GM18498 (cell line): Measurements from ENCODE around the gene CDH23.

Experiments
- ATAC-seq: cut with Tn5 transposase; IDR thresholded peaks from one replicate; pipeline ENCODE4 v1.9.1; 2021; ENCODE audit warnings: mild to moderate bottlenecking, moderate library complexity; ENCODE audit not compliant: unreplicated experiment

Gene CDH23

GRCh38 chr10:71531485-71532446 lies 135.0 kb downstream of the CDH23 start:
- no peak for ATAC-seq

DNA sequence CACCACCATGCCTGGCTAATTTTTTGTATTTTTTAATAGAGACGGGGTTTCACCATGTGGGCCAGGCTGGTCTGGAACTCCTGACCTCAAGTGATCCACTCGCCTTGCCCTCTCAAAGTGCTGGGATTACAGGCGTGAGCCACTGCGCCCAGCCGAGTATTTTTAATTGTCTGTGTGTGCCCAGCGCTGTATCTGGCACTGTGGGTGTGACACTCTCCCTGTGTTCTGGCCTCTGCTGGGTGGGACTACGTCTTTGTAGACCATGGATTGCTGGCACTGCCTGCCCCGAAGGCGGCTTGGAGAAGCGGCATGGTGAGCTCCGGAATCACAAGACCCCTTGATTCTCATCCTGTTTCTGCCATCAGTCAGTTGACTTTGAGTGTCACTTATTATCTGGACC lies 136.2 kb downstream of the CDH23 start:
- no peak for ATAC-seq

DNA sequence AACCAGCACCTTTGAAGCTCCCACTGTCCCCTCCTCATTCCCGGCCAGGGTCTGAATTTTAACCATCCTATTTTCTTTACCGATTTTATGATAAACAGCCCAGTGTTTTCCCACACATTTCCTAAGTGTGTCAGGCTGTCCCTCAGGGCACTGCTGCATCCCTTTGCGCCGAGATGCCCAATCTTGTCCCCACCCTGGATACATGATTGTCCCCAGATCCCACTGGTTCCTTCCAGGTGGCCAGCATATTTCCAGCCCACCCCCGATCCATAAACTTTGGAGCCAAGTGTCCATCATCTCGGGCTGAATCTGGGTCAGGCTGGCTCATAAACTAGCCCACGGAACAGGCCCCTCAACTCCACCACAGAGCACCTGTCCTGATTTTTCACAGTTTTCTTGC lies 137.2 kb downstream of the CDH23 start:
- ATAC-seq: no peak

- ATAC-seq: no peak
These were observed 138.0 kb downstream of the CDH23 start for GRCh38 chr10:71534568-71535194.

DNA sequence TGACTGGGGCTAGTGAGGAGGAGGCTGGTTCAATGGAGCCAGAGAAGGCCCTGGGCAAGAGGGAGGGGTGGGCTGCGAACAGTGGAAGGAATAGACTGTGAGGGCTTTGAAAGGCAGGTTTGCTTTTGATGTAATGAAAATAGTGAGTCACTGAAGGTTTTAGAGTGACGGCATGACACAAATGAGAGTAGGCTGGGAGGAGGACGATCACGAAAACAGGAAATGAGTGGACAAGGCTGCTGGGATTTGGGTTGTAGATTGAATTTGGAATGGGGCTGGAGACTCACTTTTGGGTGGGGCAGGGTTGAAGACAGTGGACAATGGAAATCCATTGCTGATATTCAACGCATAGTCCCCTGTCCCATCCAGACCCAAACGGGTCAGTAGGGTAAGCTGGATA lies 139.6 kb downstream of the CDH23 start:
- no peak for ATAC-seq

DNA sequence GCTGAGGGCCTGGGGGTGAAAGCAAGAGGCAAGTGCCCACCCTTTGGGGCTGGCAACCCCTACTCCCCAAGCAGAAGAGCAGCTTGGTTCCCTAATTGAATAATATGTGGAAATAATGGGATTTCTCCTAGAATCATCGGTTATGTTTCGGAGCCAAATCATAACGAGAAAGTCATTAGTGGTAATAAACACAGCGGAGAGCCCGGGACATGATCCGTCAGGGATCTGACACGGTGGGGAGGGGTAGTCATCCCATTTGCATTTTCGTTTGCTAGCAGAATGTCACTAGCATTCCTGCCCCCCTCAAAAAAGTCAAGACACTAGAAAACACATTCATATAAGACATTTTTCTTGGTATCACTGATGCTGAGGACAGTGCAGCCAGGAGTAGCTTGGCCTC lies 140.4 kb downstream of the CDH23 start:
- no peak for ATAC-seq

DNA sequence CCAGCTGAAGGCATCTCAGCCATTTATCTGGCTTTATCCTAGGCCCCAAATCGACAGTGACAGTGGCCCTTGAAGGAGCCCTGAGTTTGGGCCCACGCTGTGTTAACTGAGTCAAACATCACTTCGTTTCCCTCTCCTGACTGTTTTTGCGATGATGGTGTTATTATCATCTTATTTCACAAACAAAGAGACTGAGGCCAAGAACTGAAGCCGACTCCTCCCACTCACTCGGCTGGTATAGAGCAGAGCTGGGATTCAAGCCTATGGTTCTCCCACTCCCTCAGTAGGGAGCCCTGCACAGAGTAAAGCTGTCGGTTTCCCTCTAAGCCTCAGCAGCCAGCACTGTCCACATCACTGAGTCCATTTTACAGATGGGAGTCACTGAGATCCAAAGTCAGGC lies 141.0 kb downstream of the CDH23 start:
- no peak for ATAC-seq

GRCh38 chr10:71538608-71539260 lies 142.0 kb downstream of the CDH23 start:
- no peak for ATAC-seq

- ATAC-seq: no peak
These were observed 142.9 kb downstream of the CDH23 start for GRCh38 chr10:71539442-71540118.

DNA sequence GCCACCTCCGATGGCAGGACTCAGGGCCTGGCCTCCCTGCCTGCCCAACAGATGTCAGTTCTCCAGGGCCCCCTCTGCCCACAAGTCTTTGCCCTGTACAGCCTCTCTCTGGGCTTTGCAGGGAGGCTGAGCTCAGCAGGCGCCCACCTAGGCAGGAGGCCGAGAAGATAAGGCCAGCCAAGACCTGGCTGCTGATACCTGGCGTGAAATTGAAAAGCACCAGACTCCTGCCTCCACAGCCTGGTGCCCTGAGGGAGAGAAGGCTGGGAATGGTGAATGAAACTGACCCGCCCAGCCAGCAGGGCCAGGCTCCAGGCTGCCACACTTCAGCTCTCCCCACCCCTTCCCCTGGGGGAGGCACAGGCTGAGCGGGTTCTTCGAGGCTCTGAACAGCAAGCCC lies 145.8 kb downstream of the CDH23 start:
- no peak for ATAC-seq

DNA sequence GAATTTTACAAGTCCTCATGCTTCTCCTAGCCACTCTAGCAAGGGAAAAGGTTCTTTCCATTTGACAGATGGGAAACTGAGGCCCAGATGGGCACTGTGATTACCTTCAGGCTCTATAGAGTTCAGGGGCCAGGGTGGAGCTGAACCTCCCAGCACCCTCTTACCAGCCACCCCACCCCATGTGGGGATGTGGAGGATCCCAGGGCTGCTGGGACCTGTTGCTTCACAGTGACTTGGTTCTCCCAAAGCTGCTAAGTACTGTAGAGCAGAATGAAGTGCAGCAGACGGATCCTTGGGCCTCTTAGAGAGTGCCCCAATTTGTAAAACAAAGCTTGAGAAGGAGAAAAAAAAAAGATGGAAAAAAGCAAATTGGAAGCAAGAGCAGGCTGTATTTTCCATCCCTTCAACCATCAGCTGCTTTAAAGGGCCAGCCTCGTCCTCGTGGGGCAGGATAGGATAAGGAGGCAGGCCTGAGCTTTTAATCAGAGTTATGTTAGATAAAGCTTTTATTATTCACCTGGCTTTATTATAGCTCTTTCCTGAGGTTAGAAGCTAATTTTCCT lies 147.0 kb downstream of the CDH23 start:
- ATAC-seq: no peak

GRCh38 chr10:71545001-71545400 lies 148.3 kb downstream of the CDH23 start:
- no peak for ATAC-seq

- ATAC-seq: no peak
These were observed 149.5 kb downstream of the CDH23 start for GRCh38 chr10:71546220-71546619.

DNA sequence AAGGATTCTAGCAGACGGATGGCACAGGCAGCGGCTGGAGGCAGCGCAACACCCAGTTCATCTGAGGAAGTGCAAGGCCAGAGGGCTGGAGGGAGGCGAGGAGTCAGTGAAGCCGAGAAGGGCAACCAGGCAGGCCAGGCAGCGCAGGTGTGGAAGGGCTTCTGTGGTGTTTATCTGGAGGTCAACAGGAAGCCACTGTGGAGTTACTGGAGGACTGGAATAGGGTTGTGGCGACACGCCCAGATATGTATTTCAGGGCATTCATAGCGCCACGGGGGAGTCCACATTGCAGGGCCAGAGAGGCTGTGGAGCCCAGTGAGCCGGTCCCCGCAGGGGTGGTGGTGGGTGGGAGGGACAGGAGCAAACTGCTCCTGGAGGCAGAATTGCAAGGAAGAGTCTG lies 150.6 kb downstream of the CDH23 start:
- no peak for ATAC-seq

- no peak for ATAC-seq
These were observed 151.4 kb downstream of the CDH23 start for GRCh38 chr10:71547876-71548846.

GRCh38 chr10:71549766-71550533 lies 153.2 kb downstream of the CDH23 start:
- ATAC-seq: no peak

DNA sequence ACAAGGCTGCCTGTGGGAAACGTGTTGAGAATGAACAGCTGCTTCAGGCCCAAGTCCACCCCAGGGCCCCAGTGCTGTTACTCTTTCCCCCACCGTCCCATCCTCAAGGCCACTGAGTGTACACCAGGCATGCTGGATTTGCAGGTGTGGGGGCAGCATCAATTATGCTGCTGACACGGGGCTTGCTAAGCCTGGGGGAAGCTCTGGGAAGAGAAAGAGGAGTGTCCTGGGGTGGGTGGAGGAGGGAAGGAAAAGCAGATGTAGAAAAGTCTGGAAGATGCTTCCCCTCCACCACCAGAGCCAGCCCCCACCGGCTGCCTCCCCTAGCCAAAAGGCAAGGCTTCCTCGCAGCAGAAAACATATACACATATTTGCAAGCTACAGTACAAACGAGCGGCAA lies 153.9 kb downstream of the CDH23 start:
- ATAC-seq: no peak

DNA sequence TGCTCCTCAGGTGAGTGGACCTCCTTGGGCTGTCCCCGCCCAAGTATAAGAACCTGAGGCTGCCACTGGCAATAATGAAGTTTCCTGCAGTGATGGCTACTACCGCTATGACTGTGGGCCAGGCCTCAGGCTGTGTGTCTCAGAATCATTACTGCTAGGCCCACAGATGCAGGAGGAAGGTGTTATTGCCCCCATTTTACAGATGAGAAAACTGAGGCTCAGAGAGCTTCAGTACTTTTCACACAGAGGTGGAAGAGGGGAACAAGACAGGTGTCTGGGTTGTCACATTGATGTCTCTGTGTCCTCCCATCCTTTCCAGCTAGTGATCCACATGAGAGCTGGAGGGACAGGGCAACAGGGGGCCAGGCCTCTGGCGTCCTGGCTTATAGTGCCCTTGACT lies 155.2 kb downstream of the CDH23 start:
- ATAC-seq: no peak

DNA sequence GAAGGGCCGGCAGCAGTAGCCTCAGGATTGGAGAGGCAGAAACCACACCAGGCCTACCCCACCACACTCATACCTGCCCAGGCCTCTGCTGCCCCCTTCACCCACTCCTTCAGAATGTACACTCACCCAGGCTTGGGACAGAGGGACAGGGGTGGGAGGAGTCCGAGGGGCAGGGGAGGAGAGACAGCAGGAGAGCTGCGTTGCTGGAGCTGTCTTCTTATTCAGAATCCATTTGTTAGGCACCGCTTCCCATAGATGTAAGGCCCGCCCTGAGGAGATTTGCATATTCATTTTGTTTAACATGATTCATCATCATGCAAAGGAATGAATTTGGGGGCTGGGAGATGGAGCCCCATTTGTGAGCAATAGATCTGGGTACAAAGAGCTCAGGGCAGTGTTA lies 156.7 kb downstream of the CDH23 start:
- no peak for ATAC-seq
